ENCODE measurements around the gene LHFPL2.

Gene LHFPL2

DNA sequence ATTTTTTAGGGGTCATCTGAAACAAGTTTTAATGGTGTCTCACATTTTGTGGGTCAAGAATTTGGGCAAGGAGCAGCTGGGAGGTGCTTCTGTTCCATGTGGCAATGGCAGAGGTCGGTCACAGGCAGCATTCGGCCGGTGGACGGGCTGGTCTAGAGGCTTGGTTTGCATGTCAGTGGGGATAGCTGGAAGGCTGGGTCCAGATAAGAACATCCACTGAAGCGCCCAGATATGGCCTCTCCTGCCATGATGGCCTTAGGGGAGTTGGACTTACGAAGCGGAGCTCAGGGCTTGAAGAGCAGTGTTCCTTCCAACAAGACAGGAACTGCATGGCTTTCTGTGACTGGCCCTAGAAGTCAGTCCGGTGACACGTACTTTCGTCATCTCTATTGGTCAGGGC lies 30.3 kb downstream of the LHFPL2 start:
- no peak for DNase-seq (ENCODE audit: low spot score)

DNA sequence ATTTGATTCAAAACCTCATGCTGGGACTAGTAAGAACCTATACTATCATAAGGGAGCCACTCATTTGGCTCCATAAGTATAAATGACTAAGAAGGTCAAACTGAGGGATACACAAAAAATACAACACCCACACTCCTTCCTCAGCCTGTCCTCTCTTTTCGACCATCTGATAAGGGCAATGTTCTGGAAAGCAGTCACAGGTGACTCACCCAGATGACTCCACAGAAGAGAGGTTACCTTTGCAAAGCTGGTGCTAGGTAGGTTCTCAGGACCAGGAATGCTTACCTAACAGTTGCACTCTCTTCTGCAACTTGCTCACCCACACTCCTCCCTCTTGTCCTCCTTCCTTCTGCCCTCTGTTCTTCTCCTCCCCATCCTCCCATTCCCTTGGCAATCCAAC lies 32.9 kb downstream of the LHFPL2 start:
- no peak for DNase-seq (ENCODE audit: low spot score)

DNA sequence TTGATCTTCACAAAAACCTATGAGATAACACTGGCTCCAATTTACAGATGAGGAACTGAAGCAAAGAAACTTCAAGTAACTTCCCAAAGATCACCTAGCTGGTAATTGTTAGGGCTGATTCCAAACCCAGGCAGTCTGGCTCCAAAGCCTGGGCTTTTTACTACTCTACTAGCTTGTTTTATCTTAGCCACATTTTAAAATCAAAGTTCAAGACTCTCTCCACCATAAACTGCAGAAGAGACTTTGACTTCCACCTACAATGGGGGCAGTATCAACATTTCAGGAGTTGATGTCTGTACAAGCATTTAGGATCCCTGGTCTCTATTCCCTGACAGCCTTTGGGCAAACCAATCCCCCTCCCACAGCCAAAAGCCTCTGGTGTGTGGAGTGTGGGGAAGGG lies 33.8 kb downstream of the LHFPL2 start:
- no peak for DNase-seq (ENCODE audit: low spot score)

DNA sequence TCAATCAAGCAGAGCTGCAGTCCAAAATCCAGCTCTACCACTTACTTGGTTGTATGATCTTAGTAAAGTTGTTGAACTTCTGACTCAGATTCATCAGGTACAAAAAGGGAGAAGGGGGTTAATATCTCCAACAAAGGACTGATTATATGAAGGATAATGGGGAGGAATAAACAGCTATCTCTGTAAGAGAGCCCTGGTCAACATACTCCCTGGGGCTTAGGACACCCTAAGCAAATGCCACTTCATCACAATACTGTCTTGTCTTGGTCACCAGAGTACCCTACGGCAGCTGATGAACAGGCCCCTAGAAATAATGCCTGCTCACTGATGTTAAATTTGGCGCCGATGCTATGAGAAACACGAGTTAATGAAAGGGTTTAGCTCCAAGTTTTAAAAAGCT lies 34.8 kb downstream of the LHFPL2 start:
- DNase-seq (ENCODE audit: low spot score) = no peak

DNA sequence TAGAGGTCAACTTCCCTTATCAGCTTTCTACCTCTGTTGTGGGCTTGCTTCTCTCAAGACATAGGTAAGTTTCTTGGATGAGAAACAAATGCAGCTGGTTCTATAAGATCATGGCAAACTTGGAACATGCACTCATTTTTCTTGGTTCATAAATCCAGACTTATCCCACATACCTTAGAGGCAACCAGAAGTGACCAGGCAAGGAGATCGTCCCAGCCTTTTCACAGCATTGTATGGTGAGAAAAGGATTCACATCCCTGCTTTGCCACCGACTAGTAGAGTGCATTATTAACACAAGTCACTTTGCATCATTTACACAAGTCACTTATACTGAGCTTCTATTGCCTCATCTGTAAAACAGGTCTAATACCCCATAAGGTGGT lies 35.4 kb downstream of the LHFPL2 start:
- DNase-seq (ENCODE audit: low spot score) = no peak

DNA sequence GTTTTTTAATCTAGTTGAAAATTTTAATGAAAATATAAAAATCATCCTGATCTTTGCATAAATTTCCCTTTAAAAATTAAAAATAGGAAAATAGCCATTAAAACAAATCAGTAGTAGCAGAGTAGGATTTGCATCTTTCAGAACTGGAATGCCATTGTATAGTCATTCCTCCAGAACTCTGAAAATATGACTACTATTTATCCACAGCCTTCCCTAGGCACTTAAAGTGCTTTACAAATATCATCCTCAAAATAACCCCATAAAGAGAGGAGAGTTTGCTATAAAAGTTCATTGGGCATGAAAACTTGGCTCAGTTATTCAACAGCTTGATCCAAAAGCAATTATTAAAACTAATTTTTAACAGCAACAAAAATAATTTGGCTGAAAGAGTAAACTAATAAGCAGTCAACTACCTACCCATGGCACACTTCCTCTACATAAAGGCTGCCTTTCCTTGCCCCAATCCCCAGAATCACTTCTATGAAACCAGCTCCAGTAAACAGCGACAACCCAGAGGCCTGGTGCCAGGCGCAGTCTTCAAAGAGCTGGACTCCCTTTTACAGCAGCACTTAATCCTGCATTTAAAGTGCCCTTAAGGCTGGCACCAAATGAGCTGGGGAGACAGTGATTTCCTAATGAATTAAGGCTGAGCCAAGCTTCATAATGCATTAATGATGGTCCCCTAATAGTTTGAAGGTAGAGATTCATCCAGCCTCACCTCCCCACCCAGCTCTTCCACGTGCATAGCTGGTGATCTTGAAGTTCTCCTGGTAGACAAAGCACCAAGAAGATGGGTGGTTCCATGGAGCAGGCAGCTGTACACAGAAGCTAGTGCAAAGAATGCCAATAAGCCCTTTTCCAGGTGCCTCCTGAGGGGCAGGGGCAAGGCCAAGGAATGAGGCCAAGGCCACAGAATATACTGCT lies 36.1 kb downstream of the LHFPL2 start:
- no peak for DNase-seq (ENCODE audit: low spot score)

DNA sequence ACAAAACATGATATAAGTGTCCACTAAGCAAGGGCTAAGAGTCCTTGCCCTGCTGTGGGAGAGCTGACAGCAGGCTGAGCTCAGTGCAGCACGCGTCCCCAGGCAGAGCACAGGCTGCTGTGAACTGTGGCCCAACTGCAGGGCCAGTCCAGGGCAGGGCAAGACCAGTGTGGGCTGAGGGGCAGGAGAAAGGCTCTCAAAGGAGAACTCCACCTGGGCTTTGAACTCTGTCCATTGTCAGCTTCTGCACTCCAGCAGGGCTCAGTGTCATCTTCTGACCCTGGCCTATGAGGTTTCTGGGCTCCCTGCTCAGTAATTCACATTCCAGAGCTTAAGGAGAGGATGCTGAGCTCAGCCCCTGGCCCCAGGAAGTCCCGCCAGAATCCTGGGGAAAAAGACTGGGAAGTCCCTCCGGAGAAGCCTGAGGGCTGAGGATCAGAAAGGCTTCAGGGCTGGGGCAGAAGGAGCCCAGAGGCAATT lies 37.4 kb downstream of the LHFPL2 start:
- no peak for DNase-seq (ENCODE audit: low spot score)

DNA sequence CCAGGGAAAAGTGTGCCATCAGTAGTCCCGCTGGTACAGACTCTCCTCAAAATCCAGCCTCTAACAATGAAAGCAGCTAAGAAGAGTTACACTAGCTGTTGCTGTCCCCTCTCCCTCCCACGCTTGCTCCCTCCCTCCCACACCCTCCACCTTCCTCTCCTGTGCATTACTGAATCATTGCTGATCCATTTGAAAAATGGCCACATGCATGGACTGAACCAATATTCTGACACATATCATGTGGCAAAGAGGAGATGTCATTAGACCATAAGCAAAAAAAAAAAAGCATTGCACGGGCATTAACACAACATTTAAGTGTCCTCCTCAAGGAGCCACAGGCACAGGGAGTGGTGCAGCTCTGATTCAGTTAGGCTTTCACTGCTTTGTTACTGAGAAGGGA lies 37.9 kb downstream of the LHFPL2 start:
- DNase-seq (ENCODE audit: low spot score) = no peak

DNA sequence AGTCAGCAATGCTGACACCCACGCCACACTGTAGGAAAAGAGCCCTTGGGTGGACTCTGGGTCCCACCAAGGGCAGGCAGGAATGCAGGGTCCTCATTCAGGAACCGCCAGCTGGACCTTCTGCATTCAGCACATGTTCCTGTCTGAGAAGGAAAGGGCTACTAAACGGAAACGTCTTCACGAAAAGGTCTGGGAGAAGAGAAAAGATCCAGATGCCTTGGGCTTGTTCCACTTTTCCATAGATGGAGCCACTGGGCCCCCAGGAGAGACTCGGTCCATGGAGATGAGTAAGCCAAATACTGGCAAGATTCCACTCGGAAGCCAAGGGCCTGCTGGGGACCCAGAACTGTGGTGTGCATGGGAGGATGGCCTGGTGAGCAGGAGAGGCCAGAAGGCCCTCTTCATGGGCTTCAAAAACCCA lies 38.4 kb downstream of the LHFPL2 start:
- DNase-seq (ENCODE audit: low spot score) = no peak

DNA sequence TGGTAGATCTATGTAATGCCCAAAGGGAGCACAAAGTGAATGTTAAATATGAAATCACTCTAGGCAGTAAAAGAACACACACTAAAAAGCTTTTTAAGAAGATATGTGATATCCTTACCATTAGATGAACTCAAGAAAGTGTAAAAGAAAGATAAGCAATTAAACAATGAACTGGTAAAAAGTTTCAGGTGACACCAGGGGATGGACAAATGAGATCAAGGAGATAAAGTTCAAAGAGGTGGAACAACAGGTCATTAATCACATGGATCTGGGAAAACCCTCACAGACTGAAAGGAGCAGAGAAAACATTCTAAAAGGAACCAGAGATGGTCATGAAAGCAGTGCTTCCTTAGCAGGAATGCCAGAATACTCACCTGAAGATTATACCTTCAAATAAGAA lies 40.7 kb downstream of the LHFPL2 start:
- DNase-seq (ENCODE audit: low spot score) = no peak

DNA sequence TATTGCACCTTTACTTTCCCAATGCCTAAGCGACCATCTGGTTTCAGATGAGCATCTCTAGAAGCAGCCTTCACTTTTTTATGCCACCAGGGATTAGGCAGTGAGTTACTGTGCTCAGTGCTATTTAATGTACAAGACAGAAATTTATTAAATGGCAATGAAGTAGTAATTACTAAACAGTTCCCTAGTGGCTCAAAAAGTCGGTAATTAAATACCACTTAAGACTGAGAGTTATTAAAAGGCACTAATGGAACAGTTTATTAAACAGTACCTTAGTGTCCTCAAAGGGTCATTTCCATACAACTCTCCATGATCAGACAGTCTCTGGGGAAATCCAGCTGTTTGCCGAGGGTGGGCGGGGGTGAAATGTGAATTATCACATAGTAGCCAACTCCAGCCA lies 42.3 kb downstream of the LHFPL2 start:
- no peak for DNase-seq (ENCODE audit: low spot score)

DNA sequence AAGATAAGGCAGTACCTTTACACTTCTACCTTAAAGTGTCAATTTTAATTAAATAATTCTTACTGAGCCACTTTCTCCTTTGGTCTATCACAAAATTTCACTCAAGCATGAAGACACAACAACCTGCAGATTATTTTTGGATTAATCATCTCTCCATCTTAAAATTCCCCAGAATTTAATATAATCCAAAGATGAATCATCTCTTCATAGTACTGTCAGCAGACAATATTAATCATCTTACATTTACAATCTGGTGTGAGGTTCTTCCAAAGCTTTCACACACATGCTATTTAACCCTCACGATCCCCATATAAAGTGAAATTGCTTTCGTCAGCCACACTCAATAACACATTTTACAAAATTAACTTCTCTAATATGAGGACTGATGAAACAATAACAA lies 43.0 kb downstream of the LHFPL2 start:
- DNase-seq (ENCODE audit: low spot score) = no peak

DNA sequence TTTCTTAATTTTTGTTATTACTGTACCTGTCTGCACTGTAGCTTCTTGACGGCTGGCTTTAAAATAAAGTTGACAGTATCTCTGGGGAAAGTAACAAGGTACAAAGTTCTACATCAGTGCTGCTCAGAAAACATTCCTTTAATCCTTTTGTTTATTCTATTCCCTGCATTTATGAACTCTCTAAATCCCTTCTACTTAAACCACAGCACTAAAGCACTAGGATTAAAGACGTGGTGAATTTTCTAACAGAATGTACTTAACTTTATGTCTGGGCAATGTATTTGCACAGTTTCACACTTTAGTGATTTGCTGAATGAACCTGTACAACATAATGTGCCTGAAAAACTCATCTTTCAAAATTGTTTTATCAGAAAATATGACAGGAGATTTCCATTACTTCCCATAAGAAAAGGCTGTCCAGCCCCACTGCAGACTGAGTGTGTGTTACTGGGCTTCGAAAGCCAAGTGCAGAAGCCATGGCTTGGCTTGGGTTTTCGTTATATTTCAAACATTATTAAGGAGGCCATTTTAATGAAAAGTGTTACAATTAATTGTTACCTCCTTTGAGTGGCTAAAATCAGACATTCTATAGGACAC lies 43.8 kb downstream of the LHFPL2 start:
- no peak for DNase-seq (ENCODE audit: low spot score)

DNA sequence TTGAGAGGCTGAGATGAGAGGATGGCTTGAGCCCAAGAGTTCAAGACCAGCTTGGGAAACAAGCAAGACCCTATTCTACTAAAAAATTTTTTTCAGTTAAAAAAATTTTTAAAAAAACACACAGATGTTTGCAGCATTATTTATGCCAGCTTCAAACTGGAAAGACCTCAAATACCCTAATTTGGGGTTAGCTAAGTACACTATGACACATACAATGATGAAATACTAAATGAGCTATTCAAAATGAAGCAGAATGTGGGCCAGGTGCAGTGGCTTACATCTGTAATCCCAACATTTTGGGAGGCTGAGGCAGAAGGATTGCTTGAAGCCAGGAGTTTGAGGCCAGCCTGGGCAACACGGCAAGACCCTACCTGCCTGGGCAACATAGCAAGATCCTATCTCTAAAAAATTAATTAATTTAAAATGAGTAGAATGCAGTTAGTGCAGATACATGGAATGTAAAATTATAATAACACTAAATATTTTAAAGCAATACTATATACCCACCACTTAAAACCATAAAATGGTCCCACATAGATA lies 44.9 kb downstream of the LHFPL2 start:
- no peak for DNase-seq (ENCODE audit: low spot score)

DNA sequence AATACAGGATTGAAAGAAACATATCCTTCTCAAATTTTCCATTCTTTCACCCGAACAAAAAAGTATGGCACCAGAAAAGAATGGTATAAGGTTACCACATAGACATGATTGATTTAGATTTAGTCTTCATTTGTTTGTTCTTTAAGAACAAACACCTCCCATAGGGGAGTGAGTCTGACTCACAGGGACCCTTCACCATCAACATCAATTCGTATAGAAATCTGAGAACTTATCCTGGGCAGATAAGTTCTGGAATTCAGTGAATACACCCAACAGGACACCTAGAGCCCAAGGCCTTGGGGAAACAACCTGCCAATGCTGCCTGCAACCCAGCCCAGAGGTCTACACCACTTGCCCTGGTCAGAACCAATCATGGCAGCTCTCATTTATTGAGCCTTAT lies 46.2 kb downstream of the LHFPL2 start:
- no peak for DNase-seq (ENCODE audit: low spot score)

DNA sequence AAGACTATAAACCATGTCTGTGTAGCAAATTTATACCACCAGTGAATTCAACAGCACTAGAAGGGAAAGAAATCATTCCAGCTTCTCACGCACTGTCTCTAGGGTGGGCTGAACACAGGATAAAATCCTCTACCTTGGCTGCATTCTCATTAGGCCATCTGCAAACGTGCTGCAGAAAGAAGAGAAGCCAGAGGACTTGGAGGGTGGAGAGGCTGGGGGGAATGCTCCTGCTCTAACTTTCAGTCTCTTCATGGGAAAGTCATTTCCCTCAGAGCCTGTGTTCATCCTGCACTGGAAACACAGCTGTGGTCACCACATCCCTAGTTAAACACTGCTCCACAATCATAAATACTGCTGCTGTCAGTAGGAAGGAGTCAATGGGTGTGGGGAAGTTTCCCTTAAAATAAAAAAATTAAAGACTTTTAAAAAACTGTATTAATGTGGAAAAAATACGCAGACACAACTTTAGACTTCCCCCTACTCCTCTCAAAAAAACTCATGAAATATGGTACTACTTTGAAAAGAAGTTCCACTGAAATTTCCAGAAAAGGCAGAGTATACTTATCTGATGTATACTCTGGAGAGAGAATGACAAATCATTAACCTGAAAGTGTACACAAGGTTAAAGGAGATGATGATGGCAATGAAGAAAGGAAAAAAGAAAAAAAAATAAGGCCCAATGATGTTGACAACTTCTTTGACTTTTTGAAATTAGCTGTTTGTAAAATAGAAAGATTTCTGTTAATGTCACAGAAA lies 46.8 kb downstream of the LHFPL2 start:
- DNase-seq (ENCODE audit: low spot score) = no peak

DNA sequence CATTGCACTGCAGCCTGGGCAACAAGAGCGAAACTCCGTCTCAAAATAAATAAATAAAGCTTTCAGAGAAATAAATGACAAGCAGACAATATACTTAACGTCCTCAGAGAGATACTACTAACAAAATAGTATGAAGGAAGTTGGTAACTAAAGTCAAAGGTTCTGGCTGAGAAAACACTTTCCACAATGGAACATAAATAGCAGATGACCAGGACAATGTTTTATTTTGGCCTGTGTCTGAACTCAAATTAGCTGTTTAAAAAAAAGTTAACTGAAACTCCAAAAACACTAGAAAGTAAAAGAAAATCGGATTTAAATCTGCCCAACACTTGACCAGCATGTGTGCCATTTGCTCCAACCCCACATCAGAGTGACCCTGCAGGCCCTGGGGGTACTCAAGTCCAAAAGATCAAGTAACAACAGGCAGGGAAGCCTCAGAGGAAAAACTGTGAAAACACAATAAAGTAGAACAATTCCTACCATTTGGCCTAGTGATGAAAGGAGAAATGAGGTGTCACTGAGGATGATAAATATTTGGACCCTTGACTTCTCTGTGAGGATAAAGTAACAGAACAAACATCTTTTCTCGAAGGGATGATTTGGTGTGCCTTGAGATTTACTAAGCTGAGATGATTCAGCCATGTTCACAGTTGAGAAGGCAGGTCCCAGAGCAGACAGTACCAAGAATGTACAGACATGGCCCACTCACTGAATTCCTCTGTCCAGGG lies 47.7 kb downstream of the LHFPL2 start:
- no peak for DNase-seq (ENCODE audit: low spot score)

DNA sequence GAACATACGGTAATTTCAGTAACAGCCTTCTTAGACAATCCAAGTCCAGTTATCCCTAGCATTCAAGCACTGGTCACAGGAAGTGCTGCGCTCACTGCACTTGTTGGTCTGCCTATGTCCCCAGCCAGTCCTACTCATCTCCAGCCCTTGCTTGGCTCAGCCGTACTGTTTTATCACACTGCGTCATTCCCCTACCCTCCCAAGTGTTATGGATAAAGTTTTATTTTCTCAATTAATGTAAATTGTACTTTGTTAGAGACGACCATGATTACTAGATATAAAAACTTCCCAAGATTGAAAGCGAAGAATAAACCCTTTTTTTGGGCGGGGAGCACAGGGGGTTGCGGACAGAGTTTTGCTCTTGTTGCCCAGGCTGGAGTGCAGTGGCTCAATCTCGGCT lies 49.6 kb downstream of the LHFPL2 start:
- DNase-seq (ENCODE audit: low spot score) = no peak

DNA sequence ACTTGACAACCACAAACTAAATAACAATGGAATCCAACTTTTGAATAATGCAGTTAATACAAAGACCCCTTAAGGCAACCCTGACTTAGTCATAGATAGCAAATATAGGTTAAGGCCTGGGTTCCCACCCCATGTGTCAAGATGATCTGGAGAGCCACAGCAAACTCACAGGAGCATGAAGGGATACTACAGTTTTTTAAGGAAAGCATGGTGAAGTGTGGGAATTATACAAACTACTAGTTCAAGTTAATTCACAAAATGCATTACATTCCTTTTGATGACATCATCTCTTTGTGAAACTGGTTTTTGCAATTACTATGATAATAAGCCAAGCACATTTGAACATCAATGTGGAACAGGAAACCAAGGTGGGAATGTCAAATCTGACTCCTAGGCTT lies 50.6 kb downstream of the LHFPL2 start:
- DNase-seq (ENCODE audit: low spot score) = no peak

DNA sequence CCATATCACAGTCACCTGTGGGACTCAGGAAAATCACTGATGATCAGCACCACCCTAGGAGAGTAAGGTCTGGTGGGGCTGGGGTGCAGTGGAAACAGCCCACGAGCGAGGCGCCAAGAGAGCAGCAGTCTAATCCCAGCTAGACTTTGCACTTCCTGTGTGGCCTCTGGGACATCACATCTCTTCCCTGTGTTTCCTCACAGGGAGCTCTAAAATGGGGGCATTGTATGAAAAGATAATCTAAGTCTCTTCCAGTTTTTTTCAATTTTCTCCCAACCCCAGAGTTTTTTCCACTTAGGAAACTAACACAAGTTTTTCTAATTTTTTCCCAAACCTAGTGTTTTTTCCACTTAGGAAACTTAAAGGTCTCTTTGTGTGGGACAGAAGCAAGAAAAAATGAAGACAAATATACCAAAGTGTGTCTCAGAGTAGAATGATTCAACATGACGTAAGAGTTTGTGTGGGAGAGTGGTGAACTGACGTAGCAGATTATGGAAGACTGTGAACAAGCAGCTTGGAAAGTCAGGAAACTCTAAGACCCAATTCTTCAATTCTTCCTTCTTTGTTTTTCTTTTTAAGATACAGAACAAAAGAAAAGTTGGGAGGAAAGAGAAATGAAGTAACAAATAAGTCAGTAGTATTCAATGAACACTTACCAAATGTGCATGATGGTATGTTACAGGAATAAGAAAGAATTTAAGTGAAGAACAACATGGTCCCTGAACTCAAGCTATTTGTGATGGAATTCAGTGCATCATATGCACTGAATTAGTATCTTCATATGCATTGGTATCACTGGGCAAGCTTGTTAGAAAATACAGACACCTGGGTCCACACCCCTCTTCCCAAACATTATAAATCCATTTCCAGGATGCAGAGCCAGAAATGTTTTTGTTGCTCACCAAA lies 51.3 kb downstream of the LHFPL2 start:
- peak; percentile 41 for DNase-seq (ENCODE audit: low spot score)

DNA sequence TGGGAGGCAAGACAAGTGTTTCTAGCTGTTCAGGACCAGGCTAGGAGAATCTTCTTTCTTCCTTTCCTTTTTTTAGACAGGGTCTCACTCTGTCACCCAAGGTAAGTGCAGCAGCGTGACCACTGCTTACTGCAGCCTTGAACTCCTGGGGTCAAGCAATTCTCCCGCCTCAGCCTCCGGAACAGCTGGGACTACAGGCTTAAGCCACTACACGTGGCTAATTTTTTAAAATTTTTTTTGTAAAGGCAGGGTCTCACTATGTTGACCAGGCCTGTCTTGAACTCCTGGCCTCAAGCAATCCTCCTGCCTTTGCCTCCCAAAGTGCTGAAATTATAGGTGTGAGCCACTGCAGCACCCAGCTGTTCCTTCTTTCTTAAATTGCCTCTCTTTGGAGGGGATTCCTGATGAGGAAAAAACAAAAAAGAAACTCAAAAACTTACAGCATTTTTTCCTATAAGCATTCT lies 53.1 kb downstream of the LHFPL2 start:
- DNase-seq (ENCODE audit: low spot score) = no peak
